ENCODE data around the gene SEMA5B.

DNA sequence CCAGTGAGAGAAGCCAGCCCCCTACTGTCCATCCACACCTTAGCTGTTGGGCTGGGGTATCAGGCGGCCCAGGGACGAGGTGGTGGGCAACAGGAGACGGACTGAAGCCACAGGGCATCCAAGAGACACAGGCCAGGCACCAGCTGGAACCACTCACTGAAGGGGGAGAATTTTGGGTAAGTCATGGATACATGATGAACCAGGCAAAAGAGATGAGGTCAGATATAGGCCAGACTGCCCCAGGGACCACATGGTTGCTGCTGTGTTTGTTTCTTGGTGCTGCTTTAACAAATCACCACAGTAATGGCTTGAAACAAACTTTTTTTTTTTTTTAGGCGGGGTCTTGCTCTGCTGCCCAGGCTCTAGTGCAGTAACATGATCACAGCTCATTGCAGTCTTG is 66.4 kb downstream of the SEMA5B start:
- TF ChIP-seq, protein P1, sequence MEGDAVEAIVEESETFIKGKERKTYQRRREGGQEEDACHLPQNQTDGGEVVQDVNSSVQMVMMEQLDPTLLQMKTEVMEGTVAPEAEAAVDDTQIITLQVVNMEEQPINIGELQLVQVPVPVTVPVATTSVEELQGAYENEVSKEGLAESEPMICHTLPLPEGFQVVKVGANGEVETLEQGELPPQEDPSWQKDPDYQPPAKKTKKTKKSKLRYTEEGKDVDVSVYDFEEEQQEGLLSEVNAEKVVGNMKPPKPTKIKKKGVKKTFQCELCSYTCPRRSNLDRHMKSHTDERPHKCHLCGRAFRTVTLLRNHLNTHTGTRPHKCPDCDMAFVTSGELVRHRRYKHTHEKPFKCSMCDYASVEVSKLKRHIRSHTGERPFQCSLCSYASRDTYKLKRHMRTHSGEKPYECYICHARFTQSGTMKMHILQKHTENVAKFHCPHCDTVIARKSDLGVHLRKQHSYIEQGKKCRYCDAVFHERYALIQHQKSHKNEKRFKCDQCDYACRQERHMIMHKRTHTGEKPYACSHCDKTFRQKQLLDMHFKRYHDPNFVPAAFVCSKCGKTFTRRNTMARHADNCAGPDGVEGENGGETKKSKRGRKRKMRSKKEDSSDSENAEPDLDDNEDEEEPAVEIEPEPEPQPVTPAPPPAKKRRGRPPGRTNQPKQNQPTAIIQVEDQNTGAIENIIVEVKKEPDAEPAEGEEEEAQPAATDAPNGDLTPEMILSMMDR (IDR thresholded peaks at IDR 0.05): no peak
- TF ChIP-seq ZFX (IDR thresholded peaks at IDR 0.05; ENCODE audit: borderline replicate concordance): no peak
